Chondrocyte (in vitro differentiated cells): Measurements from ENCODE around the gene SNRNP25. TPM values are rescaled to one million over a fixed set of nuclear protein-coding genes. Genes with fewer than 3 reads are reported as not detected.

Experiments used
- DNase-seq: peaks from one replicate; pipeline ENCODE4 v3.0.0; 2021; ENCODE audit warnings: mixed read lengths, low spot score
- H3K27ac Mint-ChIP-seq: one replicate; pipeline ENCODE4 v1.8.0; 2021; ENCODE audit warnings: mild to moderate bottlenecking, moderate library complexity, mixed read lengths; ENCODE audit not compliant: unreplicated experiment
- H3K27me3 Mint-ChIP-seq: 2 replicates; pipeline ENCODE4 v1.8.0; 2021; ENCODE audit warnings: low read depth, mixed read lengths
- H3K36me3 Mint-ChIP-seq: 2 replicates; pipeline ENCODE4 v1.8.0; 2021; ENCODE audit warnings: low read depth, mixed read lengths
- H3K4me1 Mint-ChIP-seq: 2 replicates; pipeline ENCODE4 v1.8.0; 2021; ENCODE audit warnings: low read depth, mild to moderate bottlenecking, mixed read lengths
- H3K4me3 Mint-ChIP-seq: one replicate; pipeline ENCODE4 v1.8.0; 2021; ENCODE audit warnings: mild to moderate bottlenecking, moderate library complexity, mixed read lengths; ENCODE audit not compliant: unreplicated experiment
- H3K9me3 Mint-ChIP-seq: 2 replicates; pipeline ENCODE4 v1.8.0; 2021; ENCODE audit warnings: low read depth, mixed read lengths
- total RNA-seq: library from RNA; stranded (reverse); gene quantifications from 3 replicates; pipeline ENCODE4 v1.2.1, GENCODE V29; 2021
- TF ChIP-seq, protein P1 (sequence below): fragments of 200-600 bp; sonication (generic); IDR thresholded peaks from 2 replicates; pipeline ENCODE4 v1.5.0; 2021; ENCODE audit warnings: antibody characterized with exemption, mild to moderate bottlenecking, moderate library complexity

SNRNP25 gene
- total RNA-seq, 1 donor from 2014 or later: 28.0 TPM

- H3K9me3 Mint-ChIP-seq: no peaks in the 10 kb centered on the region
- no peak for DNase-seq
- peaks cover 8% of the 10 kb centered on the region for H3K36me3 Mint-ChIP-seq
- TF ChIP-seq, protein P1, sequence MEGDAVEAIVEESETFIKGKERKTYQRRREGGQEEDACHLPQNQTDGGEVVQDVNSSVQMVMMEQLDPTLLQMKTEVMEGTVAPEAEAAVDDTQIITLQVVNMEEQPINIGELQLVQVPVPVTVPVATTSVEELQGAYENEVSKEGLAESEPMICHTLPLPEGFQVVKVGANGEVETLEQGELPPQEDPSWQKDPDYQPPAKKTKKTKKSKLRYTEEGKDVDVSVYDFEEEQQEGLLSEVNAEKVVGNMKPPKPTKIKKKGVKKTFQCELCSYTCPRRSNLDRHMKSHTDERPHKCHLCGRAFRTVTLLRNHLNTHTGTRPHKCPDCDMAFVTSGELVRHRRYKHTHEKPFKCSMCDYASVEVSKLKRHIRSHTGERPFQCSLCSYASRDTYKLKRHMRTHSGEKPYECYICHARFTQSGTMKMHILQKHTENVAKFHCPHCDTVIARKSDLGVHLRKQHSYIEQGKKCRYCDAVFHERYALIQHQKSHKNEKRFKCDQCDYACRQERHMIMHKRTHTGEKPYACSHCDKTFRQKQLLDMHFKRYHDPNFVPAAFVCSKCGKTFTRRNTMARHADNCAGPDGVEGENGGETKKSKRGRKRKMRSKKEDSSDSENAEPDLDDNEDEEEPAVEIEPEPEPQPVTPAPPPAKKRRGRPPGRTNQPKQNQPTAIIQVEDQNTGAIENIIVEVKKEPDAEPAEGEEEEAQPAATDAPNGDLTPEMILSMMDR: no peak
- no peak overlapping the region for H3K27ac Mint-ChIP-seq
- H3K4me1 Mint-ChIP-seq: peaks cover 9% of the 10 kb centered on the region
- no peaks in the 10 kb centered on the region for H3K27me3 Mint-ChIP-seq
- H3K4me3 Mint-ChIP-seq: no peak overlapping the region
Observed at GRCh38 chr16:47234-47633, 6.4 kb upstream of the SNRNP25 start.

- Mint-ChIP-seq H3K27me3 (no peaks in the 10 kb centered on the region), H3K9me3 (no peaks in the 10 kb centered on the region), H3K4me3 (no peak overlapping the region)
Observed at GRCh38 chr16:50769-51591, 2.6 kb upstream of the SNRNP25 start.

DNA sequence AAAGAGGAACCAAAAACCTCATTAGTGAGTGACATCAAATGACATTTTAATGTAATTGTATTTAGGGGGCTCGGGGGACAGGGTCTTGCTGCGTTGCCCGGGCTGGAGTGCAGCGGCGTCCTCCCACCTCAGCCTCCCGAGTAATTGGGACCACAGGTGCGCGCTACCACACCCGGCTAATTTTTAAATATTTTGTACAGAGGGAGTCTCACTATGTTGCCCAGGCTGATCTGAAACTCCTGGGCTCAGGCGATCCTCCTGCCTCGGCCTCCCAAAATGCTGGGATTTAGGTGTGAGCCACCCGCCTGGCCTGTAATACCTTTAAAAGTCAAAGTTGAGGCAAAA, 581 bp downstream of the SNRNP25 start:
- Mint-ChIP-seq H3K36me3 (peaks cover 23% of the 10 kb centered on the region), H3K9me3 (no peaks in the 10 kb centered on the region), H3K27ac (no peak overlapping the region), H3K27me3 (no peaks in the 10 kb centered on the region), H3K4me3 (peak overlapping the region; percentile 98), H3K4me1 (peaks cover 25% of the 10 kb centered on the region)
- TF ChIP-seq, protein P1: no peak
- DNase-seq: no peak

More at GRCh38 chr16:50769-51591, 2.6 kb upstream of the SNRNP25 start:
- no peak overlapping the region for H3K27ac Mint-ChIP-seq
- peaks cover 25% of the 10 kb centered on the region for H3K4me1 Mint-ChIP-seq
- peaks cover 4% of the 10 kb centered on the region for H3K36me3 Mint-ChIP-seq
- no peak for DNase-seq
- TF ChIP-seq, protein P1: no peak

- Mint-ChIP-seq H3K9me3 (no peaks in the 10 kb centered on the region), H3K36me3 (peaks cover 30% of the 10 kb centered on the region), H3K27ac (no peak overlapping the region), H3K4me3 (no peak overlapping the region), H3K27me3 (no peaks in the 10 kb centered on the region), H3K4me1 (peaks cover 25% of the 10 kb centered on the region)
- TF ChIP-seq, protein P1: no peak
- no peak for DNase-seq
Observed at GRCh38 chr16:55571-56136, 2.0 kb downstream of the SNRNP25 start.

DNA sequence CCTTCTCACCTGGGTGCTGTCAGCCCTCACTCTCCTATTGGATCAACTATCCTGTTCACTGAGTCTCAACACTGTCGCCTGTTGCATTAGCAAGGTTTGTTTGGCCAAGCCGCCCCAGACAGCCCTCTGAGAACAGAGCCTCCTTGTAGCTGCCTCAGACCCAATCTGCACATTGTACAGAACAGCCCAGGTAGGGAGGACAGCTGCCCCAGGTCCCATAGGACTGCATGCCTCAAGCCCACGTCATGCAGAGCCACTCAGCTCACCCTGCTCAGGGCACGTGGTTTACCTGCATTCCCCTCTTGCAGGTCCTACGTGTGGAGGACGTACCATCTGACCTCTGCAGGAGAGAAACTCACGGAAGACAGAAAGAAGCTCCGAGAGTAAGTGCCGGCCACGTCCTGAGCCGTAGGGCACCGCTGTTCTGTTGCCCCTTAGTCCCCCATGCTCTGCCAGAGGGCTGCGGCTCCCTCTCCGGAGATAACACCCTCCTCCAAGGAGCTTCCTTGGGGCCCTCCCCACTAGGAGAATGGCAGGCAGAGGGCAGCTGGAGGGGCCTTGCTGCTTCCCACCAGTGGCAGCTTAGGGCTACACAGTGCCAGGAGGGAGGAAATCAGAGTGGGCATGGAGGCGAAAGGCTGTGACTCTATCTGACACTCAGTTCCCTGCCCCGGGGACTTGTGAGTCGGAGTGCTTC, 2.8 kb downstream of the SNRNP25 start:
- Mint-ChIP-seq H3K4me1 (peaks cover 22% of the 10 kb centered on the region), H3K9me3 (no peaks in the 10 kb centered on the region), H3K27ac (no peak overlapping the region), H3K27me3 (no peaks in the 10 kb centered on the region), H3K36me3 (peaks cover 32% of the 10 kb centered on the region), H3K4me3 (no peak overlapping the region)
- TF ChIP-seq, protein P1: no peak
- no peak for DNase-seq
